ENCODE measurements around the gene TBL1XR1.

- no peak for TF ChIP-seq GATA2 (IDR thresholded peaks at IDR 0.05; ENCODE audit: low read depth, low read length)
- no peak for TF ChIP-seq GATA3 (IDR thresholded peaks at IDR 0.05; ENCODE audit: low read depth, low read length)
Observed at GRCh38 chr3:177197041-177197726, at the start of gene TBL1XR1.

Data from SH-SY5Y (cell line).